Stimulated activated CD4-positive, alpha-beta T cell treated with anti-CD3 and anti-CD28 coated beads, Interleukin-15, amount 100 ng/mL, for 24 hours (primary cell): ENCODE results near the gene HTT.
"Not testable (repeated sequence)": the region's sequence is repeated elsewhere in the genome, so short reads cannot be mapped to it uniquely, and the experiment has no call there.

Experiments
- DNase-seq: peaks from one replicate; pipeline ENCODE4 v3.0.0-alpha.2; 2020

Gene HTT

DNA sequence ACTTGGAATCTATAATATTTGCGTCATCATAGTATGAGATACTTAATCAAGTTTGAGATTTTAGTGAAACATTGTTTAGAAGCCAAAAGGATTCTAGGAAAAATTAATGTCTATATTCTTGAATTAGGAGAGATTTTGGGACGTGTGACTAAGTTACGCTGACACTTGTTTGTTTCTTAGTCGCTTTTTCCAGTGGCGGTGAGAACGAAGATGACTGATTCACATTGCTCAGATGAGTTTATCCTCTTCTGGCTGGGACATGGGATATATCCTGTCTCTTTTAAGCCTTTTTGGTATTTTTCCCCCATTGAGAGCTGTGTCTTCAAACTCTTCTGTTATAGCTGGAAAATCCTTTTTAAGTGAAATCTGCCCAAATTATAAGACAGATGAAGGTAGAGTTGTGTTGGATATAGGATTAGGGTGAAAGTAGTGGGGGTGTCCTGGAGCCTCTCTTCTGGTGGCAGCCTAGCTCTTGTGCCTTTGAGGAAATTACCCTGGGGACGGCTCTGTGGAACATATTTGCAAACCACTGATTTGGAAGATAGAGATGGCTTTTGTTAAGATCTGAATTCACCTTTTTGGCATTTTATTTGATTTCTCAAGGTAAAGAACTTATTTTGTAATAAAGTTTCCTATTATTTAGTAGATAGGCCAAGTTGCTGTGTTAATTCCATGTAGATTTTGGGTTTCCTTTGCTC is 49.7 kb downstream of the HTT start:
- DNase-seq: peak; percentile 25

DNA sequence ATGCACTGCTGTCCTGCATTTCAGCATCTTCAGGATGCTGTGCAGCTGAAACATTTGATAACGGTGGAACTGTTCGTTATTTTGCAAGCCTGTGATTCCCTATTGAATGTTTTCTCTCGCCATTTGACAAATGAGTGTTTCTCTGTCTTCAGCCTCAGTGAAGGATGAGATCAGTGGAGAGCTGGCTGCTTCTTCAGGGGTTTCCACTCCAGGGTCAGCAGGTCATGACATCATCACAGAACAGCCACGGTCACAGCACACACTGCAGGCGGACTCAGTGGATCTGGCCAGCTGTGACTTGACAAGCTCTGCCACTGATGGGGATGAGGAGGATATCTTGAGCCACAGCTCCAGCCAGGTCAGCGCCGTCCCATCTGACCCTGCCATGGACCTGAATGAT is 52.6 kb downstream of the HTT start:
- no peak for DNase-seq

DNA sequence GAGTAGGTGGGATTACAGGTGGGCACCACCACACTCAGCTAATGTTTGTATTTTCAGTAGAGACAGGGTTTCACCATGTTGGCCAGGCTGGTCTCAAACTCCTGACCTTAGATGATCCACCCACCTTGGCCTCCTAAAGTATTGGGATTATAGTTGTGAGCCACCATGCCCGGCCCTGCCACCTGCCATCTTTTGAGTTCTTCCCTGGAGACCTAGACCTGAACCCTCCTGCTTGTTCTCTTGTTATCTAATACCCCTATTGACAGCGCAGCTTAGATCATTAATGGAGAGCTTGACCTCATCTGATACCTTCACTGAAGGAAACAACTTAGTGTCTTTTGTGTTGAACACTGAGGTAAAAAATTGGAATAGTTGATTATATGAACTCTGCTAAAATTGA is 53.6 kb downstream of the HTT start:
- DNase-seq: no peak

DNA sequence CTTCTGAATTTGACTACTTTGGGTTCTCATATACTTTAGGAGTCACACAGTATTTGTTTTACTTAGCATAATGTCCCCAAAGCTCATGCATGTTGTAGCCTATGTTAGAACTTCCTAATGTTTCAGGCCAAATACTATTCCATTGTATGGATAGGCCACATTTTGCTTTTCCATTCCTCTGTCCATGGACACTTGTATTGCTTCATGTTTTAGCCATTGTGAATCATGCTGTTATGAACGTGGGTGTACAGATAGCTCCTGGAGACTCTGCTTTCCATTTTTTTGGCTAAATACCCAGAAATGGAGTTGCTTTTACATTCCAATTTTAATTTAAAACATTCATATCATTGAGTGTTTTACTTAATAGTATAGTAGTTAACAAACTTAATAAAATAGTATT is 54.5 kb downstream of the HTT start:
- no peak for DNase-seq

DNA sequence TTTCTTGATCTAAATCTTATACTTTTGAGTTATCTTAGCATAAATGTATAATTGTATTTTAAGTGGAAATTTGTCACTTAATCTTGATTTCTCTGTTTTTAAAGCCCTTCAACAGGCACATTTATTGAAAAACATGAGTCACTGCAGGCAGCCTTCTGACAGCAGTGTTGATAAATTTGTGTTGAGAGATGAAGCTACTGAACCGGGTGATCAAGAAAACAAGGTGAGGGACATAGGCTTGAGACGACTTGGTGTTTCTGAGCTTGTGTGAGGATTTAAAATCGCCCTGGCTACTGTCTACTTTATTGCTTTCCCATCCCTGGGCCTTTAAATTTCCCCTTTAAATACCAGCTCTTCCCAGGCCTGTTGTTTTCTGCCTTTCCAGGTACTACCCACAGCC is 55.7 kb downstream of the HTT start:
- DNase-seq: no peak

DNA sequence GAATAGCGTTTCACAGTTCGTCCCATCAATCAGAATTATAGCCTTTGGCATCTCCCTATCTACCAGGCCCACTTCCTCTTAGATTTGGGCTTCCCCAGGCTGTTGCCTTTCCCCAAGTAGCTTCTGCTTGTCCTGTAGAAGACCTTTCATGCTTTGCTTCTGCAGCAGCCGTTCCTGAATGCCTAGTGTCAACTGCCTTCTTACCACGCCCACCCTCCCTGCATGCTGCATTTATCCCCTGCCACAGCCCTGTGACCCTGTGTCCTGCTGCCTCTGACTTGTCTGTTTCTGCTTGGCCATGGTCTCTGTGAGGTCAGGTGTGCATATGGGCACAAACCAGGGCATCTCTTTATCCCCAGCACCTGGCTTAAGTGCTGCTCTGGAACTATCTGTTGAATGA is 56.3 kb downstream of the HTT start:
- DNase-seq: no peak

DNA sequence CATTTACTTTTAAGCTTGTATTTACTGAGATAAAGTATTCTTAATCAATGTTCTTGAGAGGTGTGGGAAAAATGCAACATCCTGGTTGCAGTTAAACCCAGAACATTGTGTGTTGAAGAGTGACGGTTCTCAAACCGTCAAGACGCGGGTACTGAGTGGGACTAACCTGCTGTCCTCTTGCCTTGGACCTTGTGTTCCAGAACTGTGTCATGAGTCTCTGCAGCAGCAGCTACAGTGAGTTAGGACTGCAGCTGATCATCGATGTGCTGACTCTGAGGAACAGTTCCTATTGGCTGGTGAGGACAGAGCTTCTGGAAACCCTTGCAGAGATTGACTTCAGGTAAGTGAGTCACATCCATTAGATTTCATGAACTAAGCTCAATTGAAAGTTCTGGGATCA is 59.7 kb downstream of the HTT start:
- no peak for DNase-seq

DNA sequence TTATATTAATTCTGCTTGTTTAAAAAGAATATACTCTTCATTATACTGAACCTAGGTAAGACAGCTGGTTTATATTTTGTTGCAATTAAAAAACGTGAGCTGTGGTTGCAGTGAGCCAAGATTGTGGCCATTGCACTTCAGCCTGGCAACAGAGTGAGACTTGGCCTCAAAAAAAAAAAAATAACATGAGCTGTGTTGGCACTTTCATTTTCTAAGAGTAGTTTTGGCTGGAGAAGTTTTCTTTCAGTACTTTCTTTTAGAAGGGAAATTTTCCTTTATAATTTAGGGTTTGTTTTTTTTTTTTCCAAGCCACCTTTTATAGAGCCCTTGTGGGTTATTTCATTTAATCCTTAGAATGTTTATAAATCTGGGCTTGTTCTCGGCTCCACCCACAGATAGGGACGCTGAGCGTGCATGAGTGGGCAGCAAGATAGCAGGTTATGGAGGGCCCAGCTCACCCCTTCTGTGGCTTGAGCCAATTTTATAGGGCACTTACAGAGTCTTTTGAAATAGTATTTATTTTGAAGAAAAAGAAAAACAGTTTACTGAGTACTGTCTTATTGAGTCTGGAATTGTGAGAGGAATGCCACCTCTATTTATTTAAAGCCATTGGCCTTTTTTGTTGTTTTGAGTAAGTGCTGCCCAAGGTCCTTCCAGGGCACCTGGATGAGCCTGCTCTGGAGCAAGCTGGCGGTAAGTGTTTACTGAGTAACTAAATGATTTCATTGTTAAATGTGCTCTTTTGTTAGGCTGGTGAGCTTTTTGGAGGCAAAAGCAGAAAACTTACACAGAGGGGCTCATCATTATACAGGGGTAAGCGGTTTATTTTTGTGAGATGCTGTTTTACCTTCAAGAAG is 60.9 kb downstream of the HTT start:
- DNase-seq: no peak

DNA sequence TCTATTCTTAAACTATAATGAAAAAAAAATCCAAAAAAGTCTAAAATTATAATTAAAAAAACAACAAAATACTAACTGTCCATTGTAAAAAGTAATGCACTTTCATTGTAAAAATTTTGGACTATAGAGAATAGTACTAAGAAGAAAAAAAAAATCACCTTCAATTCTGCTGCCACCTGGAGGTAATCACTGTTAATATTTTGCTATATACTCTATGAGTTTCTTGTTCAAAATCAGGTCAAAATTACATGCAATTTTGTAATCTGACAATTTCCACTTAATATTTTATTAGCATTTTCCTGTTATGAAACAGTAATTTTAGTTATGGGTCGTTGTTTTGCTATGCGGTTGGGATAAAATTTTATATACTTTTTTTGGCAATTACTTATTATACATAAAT is 62.0 kb downstream of the HTT start:
- no peak for DNase-seq

DNA sequence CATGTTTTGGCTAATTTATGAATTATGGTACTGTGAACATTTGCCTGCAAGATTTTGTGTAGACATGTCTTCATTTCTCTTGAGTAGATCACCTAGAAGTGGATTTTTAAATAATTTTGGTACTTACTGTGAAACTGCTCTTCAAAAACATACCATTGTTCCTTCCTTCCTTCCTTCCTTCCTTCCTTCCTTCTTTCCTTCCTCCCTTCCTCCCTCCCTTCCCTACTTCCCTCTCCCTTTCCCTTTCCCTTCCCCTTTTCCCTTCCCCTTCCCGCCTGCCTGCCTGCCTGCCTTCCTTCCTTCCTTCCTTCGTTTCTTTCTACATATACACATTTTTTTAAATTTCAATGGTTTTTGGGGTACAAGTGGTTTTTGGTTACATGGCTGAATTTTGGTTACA is 63.4 kb downstream of the HTT start:
- DNase-seq: no peak

DNA sequence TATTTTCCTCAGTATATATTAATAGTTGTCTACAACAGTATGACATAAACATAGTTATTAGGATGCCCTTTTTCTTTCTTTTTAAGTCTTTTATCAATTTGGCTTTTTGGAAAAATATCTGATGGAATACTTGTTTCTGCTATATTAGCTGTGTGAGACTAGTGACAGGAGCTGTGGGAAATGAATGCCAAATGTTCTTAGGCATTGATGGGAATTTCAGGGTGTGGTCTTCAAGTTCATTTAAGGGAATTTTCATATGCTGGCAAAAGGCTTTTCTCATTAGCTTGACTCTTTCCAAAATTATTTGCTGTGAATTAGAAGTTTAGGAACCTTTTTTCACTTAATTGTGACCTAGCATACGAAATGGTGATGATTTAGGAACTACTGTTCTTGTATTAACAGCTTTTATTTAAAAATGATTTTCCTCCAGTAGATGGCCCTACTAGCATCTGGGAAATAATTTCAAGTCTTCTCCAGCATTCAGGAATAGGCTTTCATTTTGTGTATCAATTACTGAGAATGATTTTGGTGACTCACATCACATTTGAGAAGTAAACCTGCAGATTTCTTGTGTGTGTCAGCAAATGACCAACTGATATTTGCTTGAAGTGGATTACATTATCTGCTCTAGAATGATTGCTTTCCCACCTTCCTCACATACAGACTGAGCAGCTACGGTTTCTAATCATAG is 70.9 kb downstream of the HTT start:
- DNase-seq: no peak

DNA sequence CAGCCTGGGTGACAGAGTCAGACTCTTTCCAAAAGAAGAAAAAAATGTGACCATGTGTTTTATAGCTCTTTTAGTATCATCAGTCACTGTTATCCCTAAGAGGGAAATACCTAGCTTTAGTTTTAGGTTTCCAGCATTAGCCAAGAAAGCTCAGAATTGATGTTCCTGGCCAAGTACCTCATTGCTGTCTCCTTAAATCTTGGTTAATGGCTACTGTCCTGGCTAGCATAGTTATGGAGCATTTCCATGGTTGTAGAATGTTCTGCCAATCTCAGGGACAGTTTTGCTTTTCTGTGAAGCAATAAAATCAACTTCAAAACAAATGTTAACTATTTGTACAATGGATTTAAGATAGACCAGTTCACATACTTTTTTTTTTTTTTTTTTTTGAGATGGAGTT is 74.4 kb downstream of the HTT start:
- DNase-seq: no peak

DNA sequence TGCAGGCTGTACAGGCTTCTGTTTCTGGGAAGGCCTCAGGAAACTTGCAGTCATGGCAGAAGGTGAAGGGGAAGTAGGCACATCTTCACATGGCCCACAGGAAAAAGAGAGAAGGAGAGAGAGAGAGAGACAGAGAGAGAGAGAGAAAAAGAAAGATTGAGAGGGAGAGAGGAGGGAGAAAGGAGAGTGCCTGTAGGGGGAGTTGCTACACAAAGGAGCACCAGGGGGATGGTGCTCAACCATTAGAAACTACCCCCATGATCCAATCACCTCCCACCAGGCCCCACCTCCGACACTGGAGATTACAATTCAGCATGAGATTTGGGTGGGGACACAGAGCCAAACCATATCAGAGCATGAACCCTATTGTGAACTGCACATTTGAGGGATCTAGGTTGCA is 76.8 kb downstream of the HTT start:
- DNase-seq: not testable (repeated sequence)

DNA sequence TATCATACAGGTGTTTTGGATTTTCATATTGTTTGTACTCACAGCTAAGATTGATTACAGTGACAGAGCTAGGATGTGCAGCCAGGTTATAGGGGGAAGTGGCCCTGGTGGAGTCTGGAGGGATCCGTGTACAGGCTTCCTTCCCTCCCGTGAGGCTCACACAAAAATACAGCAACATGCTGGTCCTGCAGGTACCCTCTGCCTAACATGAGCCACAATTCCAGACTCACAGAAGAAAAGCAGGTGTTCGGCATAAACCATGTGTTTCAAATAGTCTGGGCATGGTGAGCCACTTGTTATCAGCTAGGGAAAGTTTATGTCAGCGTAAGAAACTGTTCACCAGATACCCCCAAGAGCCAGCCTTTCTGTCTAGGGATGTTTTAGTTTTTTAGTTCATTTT is 82.9 kb downstream of the HTT start:
- no peak for DNase-seq

DNA sequence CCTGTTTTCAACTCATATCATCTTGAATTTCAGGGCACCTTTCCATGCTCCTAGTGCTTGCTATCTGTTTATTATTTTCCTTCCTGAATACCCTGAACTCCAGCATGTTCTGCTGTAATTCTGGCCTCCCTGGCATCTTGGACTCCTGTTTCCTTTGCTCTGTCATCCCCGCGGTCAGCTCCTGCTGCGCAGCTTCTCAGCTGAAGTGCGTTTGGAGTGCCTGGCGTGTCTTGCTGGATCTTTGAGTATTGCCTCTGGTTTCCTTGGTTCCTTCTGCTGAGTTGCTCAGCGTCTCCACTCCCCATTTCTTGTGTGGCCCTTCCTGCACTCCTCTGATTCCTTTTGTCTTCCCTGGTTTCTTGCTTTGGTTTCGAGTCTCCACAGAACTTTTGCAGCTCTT is 84.4 kb downstream of the HTT start:
- no peak for DNase-seq

DNA sequence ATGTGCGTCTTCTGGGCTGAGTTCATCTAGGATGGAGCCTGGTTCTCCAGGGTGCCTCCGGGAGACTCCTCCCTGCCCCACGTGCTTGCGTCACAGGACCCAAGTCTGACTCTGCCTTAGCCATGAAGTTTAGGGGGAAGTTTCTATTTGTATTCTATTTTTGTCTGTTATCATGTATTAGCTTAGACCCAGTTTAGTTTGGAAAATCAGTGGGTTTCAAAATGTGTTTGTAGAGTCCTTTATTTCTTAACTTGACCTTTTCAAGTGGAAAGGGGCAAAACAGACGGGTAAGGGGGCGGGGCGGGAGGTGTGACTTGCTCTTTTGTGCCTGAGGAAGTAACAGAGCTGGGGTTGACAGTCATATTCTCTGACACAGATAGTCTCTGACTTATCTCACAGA is 86.0 kb downstream of the HTT start:
- DNase-seq: no peak

DNA sequence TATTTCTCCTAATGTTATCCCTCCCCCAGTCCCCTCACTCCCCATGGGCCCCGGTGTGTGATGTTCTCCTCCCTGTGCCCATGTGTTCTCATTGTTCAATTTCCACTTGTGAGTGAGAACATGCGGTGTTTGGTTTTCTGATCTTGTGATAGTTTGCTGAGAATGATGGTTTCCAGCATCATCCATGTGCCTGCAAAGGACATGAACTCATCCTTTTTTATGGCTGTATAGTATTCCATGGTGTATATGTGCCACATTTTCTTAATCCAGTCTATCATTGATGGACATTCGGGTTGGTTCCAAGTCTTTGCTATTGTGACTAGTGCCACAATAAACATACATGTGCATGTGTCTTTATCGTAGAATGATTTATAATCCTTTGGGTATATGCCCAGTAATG is 86.6 kb downstream of the HTT start:
- not testable (repeated sequence) for DNase-seq

DNA sequence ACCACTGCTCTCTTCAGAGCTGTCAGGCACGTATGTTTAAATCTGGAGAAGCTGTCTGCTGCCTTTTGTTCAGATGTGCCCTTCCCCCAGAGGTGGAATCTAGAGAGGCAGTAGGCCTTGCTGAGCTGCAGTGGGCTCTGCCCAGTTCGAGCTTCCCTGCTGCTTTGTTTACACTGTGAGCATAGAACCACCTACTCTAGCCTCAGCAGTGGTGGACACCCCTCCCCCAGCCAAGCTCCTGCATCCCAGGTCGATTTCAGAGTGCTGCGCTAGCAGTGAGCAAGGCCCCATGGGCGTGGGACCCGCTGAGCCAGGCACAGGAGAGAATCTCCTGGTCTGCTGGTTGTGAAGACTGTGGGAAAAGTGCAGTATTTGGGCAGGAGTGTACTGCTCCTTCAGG is 92.0 kb downstream of the HTT start:
- not testable (repeated sequence) for DNase-seq

DNA sequence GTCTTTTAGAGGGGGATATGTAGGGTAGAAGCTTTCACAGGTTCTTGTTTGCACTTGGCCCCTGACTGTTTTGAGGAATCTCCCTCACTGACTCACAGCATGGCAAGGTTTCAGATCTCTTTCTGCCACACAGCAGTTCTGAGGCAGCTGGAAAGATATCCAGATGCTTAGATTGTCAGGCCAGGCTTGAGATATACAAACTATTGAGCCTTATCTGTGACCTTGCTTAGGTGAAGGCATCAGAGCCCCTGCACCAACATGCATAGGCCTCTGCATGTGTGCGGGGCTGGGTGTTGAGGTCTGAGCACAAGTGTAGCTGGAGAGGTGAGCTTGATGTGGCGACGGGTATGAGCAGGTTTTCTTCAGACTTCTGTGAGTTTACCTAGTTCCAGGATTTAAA is 93.5 kb downstream of the HTT start:
- DNase-seq: peak; percentile 6

DNA sequence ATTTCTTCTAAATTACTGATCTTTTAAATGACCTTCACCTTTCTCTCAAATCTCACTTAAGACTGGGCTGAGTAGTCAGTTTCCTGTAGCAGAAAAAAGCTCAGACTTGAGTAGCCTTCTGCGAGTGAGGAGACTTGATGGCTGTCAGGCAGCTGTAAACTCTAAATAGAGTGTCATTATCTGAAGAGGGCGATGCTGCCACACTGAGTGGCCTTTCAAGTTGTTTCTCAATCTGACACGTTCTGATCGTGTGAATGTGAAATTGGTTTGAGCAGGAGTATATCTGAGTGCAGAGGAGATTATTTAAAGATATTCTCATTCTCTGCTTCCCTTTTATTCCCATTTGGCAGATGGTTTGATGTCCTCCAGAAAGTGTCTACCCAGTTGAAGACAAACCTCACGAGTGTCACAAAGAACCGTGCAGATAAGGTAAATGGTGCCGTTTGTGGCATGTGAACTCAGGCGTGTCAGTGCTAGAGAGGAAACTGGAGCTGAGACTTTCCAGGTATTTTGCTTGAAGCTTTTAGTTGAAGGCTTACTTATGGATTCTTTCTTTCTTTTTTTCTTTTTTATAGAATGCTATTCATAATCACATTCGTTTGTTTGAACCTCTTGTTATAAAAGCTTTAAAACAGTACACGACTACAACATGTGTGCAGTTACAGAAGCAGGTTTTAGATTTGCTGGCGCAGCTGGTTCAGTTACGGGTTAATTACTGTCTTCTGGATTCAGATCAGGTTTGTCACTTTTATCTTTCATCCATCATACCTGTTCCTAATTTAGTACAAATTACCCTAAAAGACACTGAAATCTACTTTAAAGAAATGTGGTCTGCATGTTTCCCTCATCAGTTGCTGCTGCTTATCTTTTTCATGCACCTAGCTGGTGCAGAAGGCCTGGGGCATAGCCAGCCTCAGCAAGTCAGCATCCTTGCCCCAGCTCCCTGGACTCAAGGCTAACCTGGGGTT is 100.2 kb downstream of the HTT start:
- DNase-seq: no peak

DNA sequence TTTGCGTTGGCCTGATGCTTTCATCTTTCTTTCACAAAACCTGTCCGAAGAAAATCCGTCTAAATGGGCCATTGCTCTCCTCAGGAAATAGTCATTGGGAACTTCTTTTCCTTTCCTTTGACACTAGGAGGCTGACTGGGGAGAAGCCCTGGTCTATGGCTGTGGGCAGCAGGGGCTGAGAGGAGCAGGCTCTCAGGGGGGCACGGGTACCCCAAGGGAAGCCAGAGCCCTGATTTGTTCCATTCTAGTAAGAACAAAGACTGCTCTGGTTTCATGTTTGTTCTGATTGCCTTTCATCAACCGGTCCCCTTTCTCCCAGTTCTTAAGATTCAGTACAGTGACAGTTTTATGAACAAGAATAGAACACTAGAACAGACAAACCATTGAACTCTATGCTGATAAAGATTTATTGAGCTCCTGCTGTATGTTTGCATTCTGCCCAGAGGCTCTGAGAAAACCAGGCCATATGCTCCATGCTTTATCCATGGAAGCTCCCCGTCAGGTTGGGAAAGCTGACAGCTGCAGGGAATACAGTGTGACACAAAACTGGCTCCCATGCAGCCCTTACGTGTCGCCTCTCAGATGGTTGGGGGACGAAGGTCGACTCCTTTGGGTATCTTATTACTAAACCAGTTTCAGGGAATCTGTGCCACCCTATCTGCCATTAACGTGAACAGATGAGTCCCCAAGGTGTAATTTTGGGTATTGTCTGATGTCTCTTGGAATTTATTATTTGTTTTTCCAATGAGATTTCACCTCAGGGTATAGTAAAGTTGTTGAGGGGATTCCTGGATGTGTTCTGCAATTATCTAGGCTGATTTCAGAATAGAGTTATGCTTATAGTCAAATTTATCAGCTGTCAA is 102.1 kb downstream of the HTT start:
- no peak for DNase-seq

DNA sequence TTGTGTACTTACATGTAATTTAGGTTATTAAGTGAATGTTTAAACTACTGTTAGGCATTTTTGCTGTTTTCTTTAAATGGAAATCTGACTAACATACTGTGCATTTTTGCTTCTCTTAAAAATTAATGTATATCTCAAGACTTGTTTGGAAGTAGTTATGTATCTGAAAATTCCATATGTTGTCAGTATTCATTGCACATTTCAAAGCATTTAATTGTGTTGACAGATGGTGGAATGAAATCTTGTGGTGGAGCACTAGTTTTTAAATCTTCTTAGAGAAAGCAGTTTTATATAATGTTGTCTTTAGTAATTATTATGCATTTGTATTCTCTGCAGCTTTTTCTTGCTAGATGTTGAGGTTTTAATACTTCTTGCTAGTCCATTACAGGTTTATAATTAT is 102.9 kb downstream of the HTT start:
- DNase-seq: no peak
